BLaER1 treated with 17β-estradiol and CSF1 and Interleukin-3, amounts not matched to agents 10 nM and 100 nM (cell line): ENCODE data around the gene RRBP1.

ENCODE experiments used
- H3K27ac ChIP-seq, 11 experiments: shearing (Covaris generic); formaldehyde crosslinking; 2 replicates each; pipeline ENCODE4 v1.8.1; 2022
- H3K27me3 ChIP-seq, 11 experiments: shearing (Covaris generic); formaldehyde crosslinking; 2 replicates each; pipeline ENCODE4 v1.8.1; 2022
- H3K36me3 ChIP-seq, 11 experiments: shearing (Covaris generic); formaldehyde crosslinking; 2 replicates each; pipeline ENCODE4 v1.8.1; 2022
- H3K4me1 ChIP-seq, 10 experiments: shearing (Covaris generic); formaldehyde crosslinking; 2 replicates each; pipeline ENCODE4 v1.8.1; 2022
- H3K4me2 ChIP-seq, 11 experiments: shearing (Covaris generic); formaldehyde crosslinking; 2 replicates each; pipeline ENCODE4 v1.8.1; 2022
- H3K4me3 ChIP-seq, 10 experiments: shearing (Covaris generic); formaldehyde crosslinking; 2 replicates each; pipeline ENCODE4 v1.8.1; 2022
- H3K9ac ChIP-seq, 11 experiments: shearing (Covaris generic); formaldehyde crosslinking; 2 replicates each; pipeline ENCODE4 v1.8.1; 2022
- H3K9me3 ChIP-seq, 11 experiments: shearing (Covaris generic); formaldehyde crosslinking; replicated peaks in 1 of 11; 2 replicates each; pipeline ENCODE4 v1.8.1; 2022
- H4K20me1 ChIP-seq, 11 experiments: shearing (Covaris generic); formaldehyde crosslinking; 2 replicates each; pipeline ENCODE4 v1.8.1; 2022
- Cebpa-rat ChIP-seq, 11 experiments: shearing (Covaris generic); IDR thresholded peaks; 2 replicates each; pipeline ENCODE4 v1.8.1; 2022

Gene RRBP1

DNA sequence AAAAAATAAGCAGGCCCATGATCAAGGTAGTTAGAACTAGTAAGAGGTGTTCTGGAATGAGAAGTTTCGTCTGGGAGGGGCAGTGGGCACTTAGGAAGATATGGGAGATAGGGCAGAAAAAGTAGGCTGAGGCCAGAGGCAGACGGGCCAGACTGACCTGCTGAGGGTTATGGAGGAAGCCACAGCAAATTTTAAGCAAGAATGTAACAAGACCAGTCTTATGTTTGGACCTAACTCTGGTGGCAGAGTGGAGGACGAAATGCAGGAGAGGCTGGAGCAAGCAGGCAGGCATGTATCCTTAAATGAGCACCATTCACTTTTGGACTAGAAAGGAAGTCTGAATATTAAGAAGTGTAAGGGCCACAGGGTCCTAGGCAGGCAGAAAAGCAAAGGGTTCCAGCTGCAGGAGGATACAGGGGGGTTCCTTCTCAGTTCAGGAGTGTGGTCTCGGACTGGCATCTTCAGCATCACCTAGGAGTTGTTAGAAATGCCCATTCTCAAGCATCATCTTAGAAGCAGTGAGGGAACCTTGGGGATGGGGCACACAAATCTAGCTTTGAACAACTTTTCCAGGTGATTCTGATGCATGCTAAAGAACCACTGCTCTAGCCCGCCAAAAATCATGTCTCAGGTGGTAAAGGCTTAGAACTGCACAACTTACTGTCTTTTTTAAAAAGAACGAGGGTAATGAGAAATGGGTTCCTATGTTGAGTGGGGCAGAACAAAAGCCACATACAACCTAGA lies 113.8 kb downstream of the RRBP1 start:
- Histone ChIP-seq H3K9ac (no peak overlapping the region), H3K27ac (no peak overlapping the region)
- TF ChIP-seq Cebpa-rat (IDR thresholded peaks at IDR 0.05): no peak

DNA sequence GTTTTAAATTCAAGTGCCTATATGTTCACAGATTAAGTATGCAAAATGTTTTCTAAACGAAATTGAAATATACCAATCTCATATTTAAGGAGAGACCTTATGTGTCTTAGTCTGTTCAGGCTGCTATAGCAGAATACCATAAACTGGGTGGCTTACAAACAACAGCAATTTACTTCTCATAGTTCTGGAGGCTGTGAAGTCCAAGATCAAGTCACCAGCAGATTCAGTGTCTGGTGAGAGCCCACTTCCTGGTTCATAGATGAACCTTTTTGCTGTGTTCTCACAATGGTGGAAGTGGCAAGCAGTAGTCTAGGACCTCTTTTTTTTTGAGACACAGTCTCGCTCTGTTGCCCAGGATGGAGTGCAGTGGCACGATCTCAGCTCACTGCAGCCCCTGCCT lies 115.7 kb downstream of the RRBP1 start:
- Histone ChIP-seq H3K27ac (no peak overlapping the region), H3K4me2 (no peak overlapping the region), H3K4me3 (no peak overlapping the region), H3K27me3 (peaks cover 16 to 37% (median 30%) of the 10 kb centered on the region in 11 experiments), H3K4me1 (peaks cover 6 to 14% (median 11%) of the 10 kb centered on the region in 10 experiments), H3K9ac (no peak overlapping the region), H4K20me1 (peaks cover 0 to 9% (median 7%) of the 10 kb centered on the region in 11 experiments; a peak in 10 of 22 replicates), H3K36me3 (no peaks in the 10 kb centered on the region), H3K9me3 (peaks cover 0 to 8% (median 0%) of the 10 kb centered on the region in 11 experiments; a peak in 1 of 22 replicates)
- no peak for TF ChIP-seq Cebpa-rat (IDR thresholded peaks at IDR 0.05)

More for the DNA sequence above, 113.8 kb downstream of the RRBP1 start:
- Histone ChIP-seq H3K4me2 (peak overlapping the region in 3 of 11 experiments; percentile 83 to 98 (median 90); a peak in 5 of 22 replicates), H3K27me3 (peaks cover 19 to 49% (median 45%) of the 10 kb centered on the region in 11 experiments), H3K9me3 (peaks cover 0 to 8% (median 0%) of the 10 kb centered on the region in 11 experiments; a peak in 1 of 22 replicates), H3K4me3 (peak overlapping the region in 3 of 10 experiments; percentile 84 to 87 (median 86); a peak in 3 of 20 replicates), H4K20me1 (peaks cover 0 to 28% (median 24%) of the 10 kb centered on the region in 11 experiments; a peak in 13 of 22 replicates), H3K36me3 (no peaks in the 10 kb centered on the region), H3K4me1 (peaks cover 11 to 31% (median 25%) of the 10 kb centered on the region in 10 experiments)

DNA sequence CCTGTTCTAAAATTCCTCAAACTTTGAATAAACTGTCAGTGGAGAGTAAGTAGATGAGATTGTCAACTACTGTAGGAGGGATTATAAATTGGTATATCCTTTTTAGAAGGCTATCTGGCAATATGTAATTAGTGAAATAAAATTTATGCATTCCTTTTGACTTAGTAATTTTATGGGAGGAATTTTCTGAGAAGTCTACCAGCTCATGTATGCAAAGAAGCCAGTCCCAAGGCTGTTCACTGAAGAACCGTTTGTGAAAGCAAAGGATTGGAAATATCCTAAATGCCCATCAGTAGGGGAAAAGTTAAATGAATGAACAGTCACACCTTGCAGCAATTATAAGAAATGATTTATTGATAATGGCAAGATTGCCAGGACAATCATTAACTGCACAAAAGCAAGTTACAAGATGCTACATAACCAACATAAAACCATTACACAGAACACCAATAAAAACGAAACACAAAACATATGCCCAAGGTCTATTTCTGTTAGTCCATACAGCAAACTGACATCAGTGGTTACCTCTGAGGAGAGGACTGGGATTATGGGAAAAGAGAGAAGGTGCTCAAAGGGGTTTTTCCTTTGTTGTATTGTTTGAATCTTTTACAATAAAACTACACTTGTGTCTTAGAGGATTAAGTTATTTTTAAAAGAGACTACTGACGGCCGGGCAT lies 116.7 kb downstream of the RRBP1 start:
- Histone ChIP-seq H3K9ac (no peak overlapping the region), H3K9me3 (peaks cover 0 to 8% (median 0%) of the 10 kb centered on the region in 11 experiments; a peak in 1 of 22 replicates), H3K27ac (no peak overlapping the region), H3K4me3 (no peak overlapping the region), H3K27me3 (peaks cover 15 to 29% (median 23%) of the 10 kb centered on the region in 11 experiments), H4K20me1 (no peaks in the 10 kb centered on the region), H3K4me1 (peaks cover 0 to 6% (median 4%) of the 10 kb centered on the region in 10 experiments; a peak in 8 of 20 replicates), H3K36me3 (no peaks in the 10 kb centered on the region), H3K4me2 (no peak overlapping the region)
- TF ChIP-seq Cebpa-rat (IDR thresholded peaks at IDR 0.05): no peak
